H9 (cell line): ENCODE results near the gene CYP17A1. TPM values are rescaled to one million over a fixed set of nuclear protein-coding genes. Genes with fewer than 3 reads are reported as not detected.

Experiments used
- DNase-seq: peaks from one replicate; pipeline ENCODE4 v3.0.0-alpha.2; 2017
- H2AFZ ChIP-seq: one replicate; pipeline ENCODE4 v1.6.1; 2013; ENCODE audit warnings: mild to moderate bottlenecking, low read length, control low read depth, moderate library complexity
- H2AK5ac ChIP-seq: 2 replicates; pipeline ENCODE4 v1.6.1; 2013; ENCODE audit warnings: low read length, control low read depth, mixed read lengths; ENCODE audit not compliant: insufficient read length
- H2BK120ac ChIP-seq: one replicate; pipeline ENCODE4 v1.6.1; 2013; ENCODE audit warnings: low read depth, mild to moderate bottlenecking, low read length, control low read depth, inconsistent platforms; ENCODE audit not compliant: poor library complexity, severe bottlenecking
- H2BK12ac ChIP-seq: 2 replicates; pipeline ENCODE4 v1.6.1; 2013; ENCODE audit warnings: low read length, control low read depth, mixed read lengths, low read depth; ENCODE audit not compliant: insufficient read length
- H2BK15ac ChIP-seq: 2 replicates; pipeline ENCODE4 v1.6.1; 2013; ENCODE audit warnings: low read depth, low read length, control low read depth
- H2BK20ac ChIP-seq: one replicate; pipeline ENCODE4 v1.6.1; 2013; ENCODE audit warnings: low read depth, mild to moderate bottlenecking, low read length, control low read depth, inconsistent platforms; ENCODE audit not compliant: poor library complexity, severe bottlenecking
- H2BK5ac ChIP-seq: 2 replicates; pipeline ENCODE4 v1.6.1; 2013; ENCODE audit warnings: low read length, control low read depth, mixed read lengths; ENCODE audit not compliant: insufficient read length
- H3K14ac ChIP-seq: 2 replicates; pipeline ENCODE4 v1.6.1; 2013; ENCODE audit warnings: low read length, control low read depth; ENCODE audit not compliant: insufficient read depth
- H3K18ac ChIP-seq: 2 replicates; pipeline ENCODE4 v1.6.1; 2013; ENCODE audit warnings: low read depth, mild to moderate bottlenecking, mixed read lengths, low read length, control low read depth; ENCODE audit not compliant: insufficient read length
- H3K23ac ChIP-seq: 2 replicates; pipeline ENCODE4 v1.6.1; 2013; ENCODE audit warnings: low read length, control low read depth, mixed read lengths, low read depth; ENCODE audit not compliant: insufficient read length
- H3K23me2 ChIP-seq: 2 replicates; pipeline ENCODE4 v1.6.1; 2013; ENCODE audit warnings: low read depth, mild to moderate bottlenecking, mixed read lengths, low read length, control low read depth; ENCODE audit not compliant: insufficient read length, poor library complexity, severe bottlenecking
- H3K27ac ChIP-seq: 2 replicates; pipeline ENCODE4 v1.5.1; 2013; ENCODE audit warnings: low read length, control low read depth, mixed read lengths, low read depth; ENCODE audit not compliant: insufficient read length
- H3K27me3 ChIP-seq: 2 replicates; pipeline ENCODE4 v1.6.1; 2013; ENCODE audit warnings: low read length, control low read depth, inconsistent platforms; ENCODE audit not compliant: insufficient read depth
- H3K4ac ChIP-seq: 2 replicates; pipeline ENCODE4 v1.6.1; 2013; ENCODE audit warnings: low read depth, mild to moderate bottlenecking, control low read depth, inconsistent platforms, low read length, moderate library complexity
- H3K4me1 ChIP-seq: 2 replicates; pipeline ENCODE4 v1.6.1; 2013; ENCODE audit warnings: low read length, control low read depth, inconsistent platforms; ENCODE audit not compliant: insufficient read depth
- H3K4me2 ChIP-seq: 2 replicates; pipeline ENCODE4 v1.6.1; 2013; ENCODE audit warnings: low read length, control low read depth, mixed read lengths; ENCODE audit not compliant: insufficient read length, insufficient read depth
- H3K56ac ChIP-seq: 2 replicates; pipeline ENCODE4 v1.6.1; 2013; ENCODE audit warnings: low read depth, mild to moderate bottlenecking, mixed read lengths, low read length, control low read depth; ENCODE audit not compliant: insufficient read length
- H3K79me1 ChIP-seq: 2 replicates; pipeline ENCODE4 v1.6.1; 2013; ENCODE audit warnings: low read depth, mild to moderate bottlenecking, moderate library complexity, low read length, control low read depth, inconsistent platforms; ENCODE audit not compliant: insufficient read depth, poor library complexity, severe bottlenecking
- H3K79me2 ChIP-seq: 2 replicates; pipeline ENCODE4 v1.6.1; 2013; ENCODE audit warnings: low read length, control low read depth, inconsistent platforms; ENCODE audit not compliant: insufficient read depth
- H3K9ac ChIP-seq: 2 replicates; pipeline ENCODE4 v1.6.1; 2013; ENCODE audit warnings: low read length, control low read depth, mixed read lengths; ENCODE audit not compliant: insufficient read length; ENCODE audit errors: extremely low read depth
- H3K9me3 ChIP-seq: one replicate; pipeline ENCODE4 v1.6.1; 2013; ENCODE audit warnings: low read depth, low read length, inconsistent platforms; ENCODE audit not compliant: control insufficient read depth
- H3T11ph ChIP-seq: one replicate; pipeline ENCODE4 v1.6.1; 2013; ENCODE audit warnings: mild to moderate bottlenecking, low read length, control low read depth, inconsistent platforms
- H4K20me1 ChIP-seq: one replicate; pipeline ENCODE4 v1.6.1; 2013; ENCODE audit not compliant: control insufficient read depth, insufficient read length, insufficient read depth
- H4K5ac ChIP-seq: 2 replicates; pipeline ENCODE4 v1.6.1; 2013; ENCODE audit warnings: low read depth, mild to moderate bottlenecking, mixed read lengths, low read length, control low read depth; ENCODE audit not compliant: insufficient read length
- H4K8ac ChIP-seq: replicated peaks from 2 replicates; pipeline ENCODE4 v1.6.1; 2013; ENCODE audit warnings: low read length, control low read depth, mixed read lengths, low read depth; ENCODE audit not compliant: insufficient read length
- H4K91ac ChIP-seq: 2 replicates; pipeline ENCODE4 v1.6.1; 2013; ENCODE audit warnings: low read depth, mild to moderate bottlenecking, moderate library complexity, mixed read lengths, low read length, control low read depth; ENCODE audit not compliant: insufficient read length
- H3K27ac Mint-ChIP-seq, 3 experiments: 2 replicates in 2 of 3; 3 replicates in 1 of 3; pipeline ENCODE4 v1.8.0; 2020 to 2021; ENCODE audit warnings: mixed read lengths in 3 of 3, mild to moderate bottlenecking in 1 of 3, moderate library complexity in 1 of 3
- H3K27me3 Mint-ChIP-seq: 2 replicates; pipeline ENCODE4 v1.8.0; 2021; ENCODE audit warnings: low read depth, mild to moderate bottlenecking, moderate library complexity, mixed read lengths
- H3K36me3 Mint-ChIP-seq, 3 experiments: 2 replicates in 2 of 3; 3 replicates in 1 of 3; pipeline ENCODE4 v1.8.0; 2020 to 2021; ENCODE audit warnings: low read depth in 3 of 3, mixed read lengths in 3 of 3; ENCODE audit not compliant: insufficient read depth in 1 of 3
- H3K4me1 Mint-ChIP-seq, 2 experiments: 2 replicates each; pipeline ENCODE4 v1.8.0; 2020; ENCODE audit warnings: mixed read lengths in 2 of 2
- H3K4me3 Mint-ChIP-seq, 2 experiments: 2 replicates in 1 of 2; 3 replicates in 1 of 2; pipeline ENCODE4 v1.8.0; 2020 to 2021; ENCODE audit warnings: mild to moderate bottlenecking in 2 of 2, mixed read lengths in 2 of 2, moderate library complexity in 1 of 2
- H3K9me3 Mint-ChIP-seq, 2 experiments: 2 replicates in 1 of 2; 3 replicates in 1 of 2; pipeline ENCODE4 v1.8.0; 2020; ENCODE audit warnings: mild to moderate bottlenecking in 2 of 2, mixed read lengths in 2 of 2, moderate library complexity in 1 of 2
- WGBS: extraction: QIAGEN DNeasy Blood & Tissue Kit; methylation state at CpG from one replicate; pipeline ENCODE4 v1.1.7; 2013; ENCODE audit warnings: missing lambda C conversion rate, low lambda C conversion rate, mixed read lengths; ENCODE audit not compliant: insufficient read length; ENCODE audit errors: extremely low coverage; 5-methylcytosine and 5-hydroxymethylcytosine counted together
- total RNA-seq: library from RNA; stranded (reverse); gene quantifications from 2 replicates; pipeline ENCODE4 v1.2.1, GENCODE V29; 2021
- TF ChIP-seq, protein P1 (sequence below): fragments of 200-600 bp; sonication (generic); conservative IDR thresholded peaks from 3 replicates; pipeline ENCODE4 v1.8.0; 2021; ENCODE audit warnings: antibody characterized with exemption, mild to moderate bottlenecking

Gene CYP17A1
- total RNA-seq, 1 experiment from 2014 or later, result not detected

DNA sequence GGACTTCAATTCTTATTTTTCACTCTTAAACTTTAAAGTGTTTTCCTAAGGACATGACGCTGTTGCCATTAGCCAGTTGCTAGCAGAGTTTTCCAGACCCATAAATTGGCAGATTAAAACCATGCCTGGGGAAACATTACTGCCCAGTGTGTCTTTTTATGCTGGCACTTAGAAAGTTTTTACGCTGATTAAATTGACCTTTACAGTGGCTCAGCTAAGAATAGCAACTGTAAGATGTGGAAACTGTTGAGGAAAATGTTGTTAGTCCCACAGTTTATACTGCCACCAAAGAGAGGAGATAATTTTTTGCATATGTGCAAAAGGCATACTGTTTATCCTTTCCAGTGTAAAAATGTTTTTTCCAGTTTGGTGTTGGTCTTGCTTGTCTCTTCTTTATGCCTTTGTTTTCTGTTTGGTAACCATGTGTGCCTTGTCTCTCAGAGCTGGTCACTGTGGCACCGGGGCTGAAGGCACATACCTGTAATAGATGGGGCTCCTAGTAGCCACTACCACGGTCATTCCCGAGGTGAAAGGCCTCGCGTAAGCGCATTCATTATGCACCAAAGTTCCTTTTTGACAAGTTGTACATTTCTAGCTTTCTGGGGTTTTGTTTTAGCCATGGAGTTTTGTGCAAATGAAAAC, 45.3 kb downstream of the CYP17A1 start:
- H3K27me3 Mint-ChIP-seq, result no peaks in the 10 kb centered on the region
- H3K4me2 ChIP-seq, result no peak overlapping the region
- no peak overlapping the region for H4K8ac ChIP-seq
- peaks cover 5% of the 10 kb centered on the region in 2 experiments; a peak in 4 of 5 replicates for H3K9me3 Mint-ChIP-seq
- no peak overlapping the region for H3K4me3 Mint-ChIP-seq
- H3K4me1 Mint-ChIP-seq, result peaks cover 4% of the 10 kb centered on the region in 2 experiments
- no peak overlapping the region for H3K4ac ChIP-seq
- no peak overlapping the region for H2BK5ac ChIP-seq
- no peak overlapping the region for H3K23ac ChIP-seq
- no peak overlapping the region for H3K14ac ChIP-seq
- no peak overlapping the region for H3K9ac ChIP-seq
- H2AK5ac ChIP-seq, result no peak overlapping the region
- no peak overlapping the region for H4K5ac ChIP-seq
- H3K27me3 ChIP-seq, result no peaks in the 10 kb centered on the region
- no peaks in the 10 kb centered on the region for H3K9me3 ChIP-seq
- H3K18ac ChIP-seq, result no peak overlapping the region
- H3K27ac Mint-ChIP-seq, result no peak overlapping the region
- H3K27ac ChIP-seq, result no peak overlapping the region
- H3K4me1 ChIP-seq, result no peaks in the 10 kb centered on the region
- peaks cover 3% of the 10 kb centered on the region for H3K79me1 ChIP-seq
- H3K23me2 ChIP-seq, result no peaks in the 10 kb centered on the region
- no peak overlapping the region for H2AFZ ChIP-seq
- no peaks in the 10 kb centered on the region for H3K79me2 ChIP-seq
- H2BK20ac ChIP-seq, result no peak overlapping the region
- H4K20me1 ChIP-seq, result no peaks in the 10 kb centered on the region
- H2BK15ac ChIP-seq, result no peak overlapping the region
- no peak overlapping the region for H3T11ph ChIP-seq
- no peak overlapping the region for H2BK120ac ChIP-seq
- WGBS, result no CpG with 5 or more reads among the region's 8 CpGs
- H2BK12ac ChIP-seq, result no peak overlapping the region
- H3K56ac ChIP-seq, result no peak overlapping the region
- DNase-seq, result no peak
- H3K36me3 Mint-ChIP-seq, result peaks cover 1 to 6% (median 4%) of the 10 kb centered on the region in 3 experiments; a peak in 4 of 7 replicates
- no peak overlapping the region for H4K91ac ChIP-seq
- TF ChIP-seq, protein P1, sequence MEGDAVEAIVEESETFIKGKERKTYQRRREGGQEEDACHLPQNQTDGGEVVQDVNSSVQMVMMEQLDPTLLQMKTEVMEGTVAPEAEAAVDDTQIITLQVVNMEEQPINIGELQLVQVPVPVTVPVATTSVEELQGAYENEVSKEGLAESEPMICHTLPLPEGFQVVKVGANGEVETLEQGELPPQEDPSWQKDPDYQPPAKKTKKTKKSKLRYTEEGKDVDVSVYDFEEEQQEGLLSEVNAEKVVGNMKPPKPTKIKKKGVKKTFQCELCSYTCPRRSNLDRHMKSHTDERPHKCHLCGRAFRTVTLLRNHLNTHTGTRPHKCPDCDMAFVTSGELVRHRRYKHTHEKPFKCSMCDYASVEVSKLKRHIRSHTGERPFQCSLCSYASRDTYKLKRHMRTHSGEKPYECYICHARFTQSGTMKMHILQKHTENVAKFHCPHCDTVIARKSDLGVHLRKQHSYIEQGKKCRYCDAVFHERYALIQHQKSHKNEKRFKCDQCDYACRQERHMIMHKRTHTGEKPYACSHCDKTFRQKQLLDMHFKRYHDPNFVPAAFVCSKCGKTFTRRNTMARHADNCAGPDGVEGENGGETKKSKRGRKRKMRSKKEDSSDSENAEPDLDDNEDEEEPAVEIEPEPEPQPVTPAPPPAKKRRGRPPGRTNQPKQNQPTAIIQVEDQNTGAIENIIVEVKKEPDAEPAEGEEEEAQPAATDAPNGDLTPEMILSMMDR, result no peak
